H1 (cell line): ENCODE data around the gene OR7G2. TPM values are rescaled to one million over a fixed set of nuclear protein-coding genes. Genes with fewer than 3 reads are reported as not detected.

ENCODE experiments used
- CTCF ChIA-PET: fragments of 300-600 bp; sonication (Branson Sonifier 250); formaldehyde crosslinking; loops from one replicate; lab custom pipeline; 2021; ENCODE audit not compliant: partially characterized antibody; lab: Charles Lee
- POLR2A ChIA-PET: fragments of 300-600 bp; sonication (Branson Sonifier 250); formaldehyde crosslinking; loops from one replicate; lab custom pipeline; 2021; ENCODE audit warnings: inconsistent platforms; ENCODE audit not compliant: partially characterized antibody; lab: Charles Lee
- DNase-seq, 2 experiments: peaks; one replicate each; pipeline versions ENCODE4 v3.0.0 to v3.0.0-alpha.2; 2010 to 2022; ENCODE audit warnings: low spot score in 2 of 2, low read depth in 1 of 2, mixed read lengths in 1 of 2
- FAIRE-seq: peaks from 2 replicates; lab custom pipeline; 2011; peaks lifted over from hg19 to GRCh38; lab: Jason Lieb, UNC
- H2AFZ ChIP-seq: 2 replicates; pipeline ENCODE4 v1.8.1; 2012; ENCODE audit warnings: low read length, inconsistent platforms
- H2AK5ac ChIP-seq: 2 replicates; pipeline ENCODE4 v1.6.1; 2013; ENCODE audit warnings: low read depth, low read length
- H2BK120ac ChIP-seq: replicated peaks from 2 replicates; pipeline ENCODE3; 2013; ENCODE audit warnings: low read depth, low read length, inconsistent platforms
- H2BK12ac ChIP-seq: 2 replicates; pipeline ENCODE4 v1.6.1; 2013; ENCODE audit warnings: low read depth, low read length
- H2BK15ac ChIP-seq: 2 replicates; pipeline ENCODE4 v1.6.1; 2013; ENCODE audit warnings: low read length
- H2BK20ac ChIP-seq: 2 replicates; pipeline ENCODE4 v1.6.1; 2013; ENCODE audit warnings: low read length
- H2BK5ac ChIP-seq: 2 replicates; pipeline ENCODE4 v1.6.1; 2013; ENCODE audit warnings: low read depth, low read length
- H3K14ac ChIP-seq: 2 replicates; pipeline ENCODE4 v1.6.1; 2013; ENCODE audit warnings: inconsistent platforms; ENCODE audit not compliant: insufficient read length
- H3K18ac ChIP-seq: 2 replicates; pipeline ENCODE4 v1.6.1; 2013; ENCODE audit warnings: low read length; ENCODE audit errors: extremely low read depth
- H3K23ac ChIP-seq: 2 replicates; pipeline ENCODE4 v1.6.1; 2013; ENCODE audit warnings: inconsistent platforms; ENCODE audit not compliant: insufficient read length
- H3K23me2 ChIP-seq: 2 replicates; pipeline ENCODE4 v1.6.1; 2013; ENCODE audit warnings: low read depth, low read length
- H3K27ac ChIP-seq: 2 replicates; pipeline ENCODE4 v1.6.1; 2011; ENCODE audit warnings: low read depth, low read length, inconsistent platforms
- H3K27me3 ChIP-seq, 4 experiments: replicated peaks in 1 of 4; 1 replicate in 1 of 4; 2 replicates in 3 of 4; pipeline versions ENCODE4 v1.6.1 to v1.8.1; 2011 to 2013; ENCODE audit warnings: low read length in 3 of 4, mild to moderate bottlenecking in 3 of 4, inconsistent platforms in 2 of 4, mixed read lengths in 2 of 4, moderate library complexity in 1 of 4; ENCODE audit not compliant: control insufficient read depth in 3 of 4, insufficient read depth in 3 of 4; ENCODE audit errors: extremely low read depth in 1 of 4
- H3K36me3 ChIP-seq, 4 experiments: 2 replicates each; pipeline versions ENCODE4 v1.6.1 to v1.8.1; 2011 to 2013; ENCODE audit warnings: mild to moderate bottlenecking in 4 of 4, low read length in 3 of 4, moderate library complexity in 2 of 4, control low read depth in 1 of 4, inconsistent platforms in 1 of 4; ENCODE audit not compliant: insufficient read depth in 4 of 4, control insufficient read depth in 2 of 4
- H3K4ac ChIP-seq: replicated peaks from 2 replicates; pipeline ENCODE3; 2013; ENCODE audit warnings: low read length, low read depth, mixed read lengths, inconsistent platforms; ENCODE audit not compliant: insufficient read length
- H3K4me1 ChIP-seq, 4 experiments: replicated peaks in 1 of 4; 1 replicate in 1 of 4; 2 replicates in 3 of 4; pipeline versions ENCODE4 v1.6.1 to v1.8.1; 2011 to 2013; ENCODE audit warnings: low read length in 3 of 4, inconsistent platforms in 2 of 4, mixed read lengths in 1 of 4; ENCODE audit not compliant: insufficient read depth in 4 of 4, control insufficient read depth in 3 of 4
- H3K4me2 ChIP-seq, 2 experiments: 2 replicates each; pipeline versions ENCODE4 v1.6.1 to v1.8.1; 2011 to 2013; ENCODE audit warnings: low read depth in 2 of 2, low read length in 2 of 2, control low read depth in 1 of 2, inconsistent platforms in 1 of 2, mild to moderate bottlenecking in 1 of 2; ENCODE audit not compliant: insufficient read depth in 1 of 2
- H3K4me3 ChIP-seq, 4 experiments: fragments of 200-600, 300-600 bp in 1 of 4; sonication (generic), shearing (Covaris generic), sonication (Bioruptor Twin) in 1 of 4; 2 replicates each; pipeline versions ENCODE4 v1.5.1 to v1.8.1; 2011 to 2016; ENCODE audit warnings: low read length in 4 of 4, low read depth in 3 of 4, control low read depth in 2 of 4, inconsistent platforms in 2 of 4, mild to moderate bottlenecking in 2 of 4, mixed read lengths in 1 of 4, moderate library complexity in 1 of 4; ENCODE audit not compliant: insufficient read depth in 2 of 4; ENCODE audit errors: extremely low read depth in 1 of 4
- H3K56ac ChIP-seq: replicated peaks from 2 replicates; pipeline ENCODE3; 2013; ENCODE audit warnings: low read depth, mild to moderate bottlenecking, mixed read lengths, low read length, inconsistent platforms; ENCODE audit not compliant: insufficient read length
- H3K79me1 ChIP-seq: 2 replicates; pipeline ENCODE4 v1.6.1; 2013; ENCODE audit warnings: low read depth, low read length, control low read depth
- H3K79me2 ChIP-seq, 2 experiments: 2 replicates each; pipeline versions ENCODE4 v1.6.1 to v1.8.1; 2012 to 2013; ENCODE audit warnings: low read length in 2 of 2, mild to moderate bottlenecking in 2 of 2, inconsistent platforms in 1 of 2; ENCODE audit not compliant: insufficient read depth in 2 of 2, control insufficient read depth in 1 of 2
- H3K9ac ChIP-seq, 4 experiments: replicated peaks in 1 of 4; 1 replicate in 1 of 4; 2 replicates in 3 of 4; pipeline versions ENCODE4 v1.6.1 to v1.8.1; 2011 to 2013; ENCODE audit warnings: low read depth in 3 of 4, low read length in 3 of 4, control low read depth in 2 of 4, mild to moderate bottlenecking in 2 of 4, moderate library complexity in 2 of 4, inconsistent platforms in 1 of 4; ENCODE audit errors: extremely low read depth in 1 of 4
- H3K9me3 ChIP-seq, 2 experiments: 2 replicates each; pipeline versions ENCODE4 v1.6.1 to v1.8.1; 2012 to 2013; ENCODE audit warnings: mild to moderate bottlenecking in 2 of 2, moderate library complexity in 2 of 2, control low read depth in 1 of 2, inconsistent platforms in 1 of 2, low read depth in 1 of 2, low read length in 1 of 2, mixed read lengths in 1 of 2; ENCODE audit not compliant: insufficient read depth in 2 of 2
- H4K20me1 ChIP-seq, 2 experiments: replicated peaks in 1 of 2; 2 replicates each; pipeline versions ENCODE3 to v1.8.1; 2011 to 2013; ENCODE audit warnings: inconsistent platforms in 2 of 2, low read length in 2 of 2, mild to moderate bottlenecking in 1 of 2; ENCODE audit not compliant: insufficient read depth in 2 of 2, control insufficient read depth in 1 of 2
- H4K5ac ChIP-seq: 2 replicates; pipeline ENCODE4 v1.6.1; 2013; ENCODE audit warnings: low read length, low read depth, mixed read lengths, inconsistent platforms; ENCODE audit not compliant: insufficient read length
- H4K8ac ChIP-seq: 2 replicates; pipeline ENCODE4 v1.8.0; 2013; ENCODE audit warnings: mild to moderate bottlenecking, moderate library complexity, low read length, inconsistent platforms; ENCODE audit not compliant: insufficient read depth; ENCODE audit errors: extremely low read depth
- H4K91ac ChIP-seq: replicated peaks from 2 replicates; pipeline ENCODE3; 2013; ENCODE audit warnings: low read length, mixed read lengths, inconsistent platforms; ENCODE audit not compliant: insufficient read length
- CEBPB ChIP-seq: IDR thresholded peaks from 2 replicates; pipeline ENCODE4 v1.6.1; 2012; ENCODE audit warnings: low read depth, low read length
- CHD1 ChIP-seq: IDR thresholded peaks from 2 replicates; pipeline ENCODE4 v1.6.1; 2012; ENCODE audit warnings: low read depth, low read length, improper control_type of control experiment
- CHD2 ChIP-seq: IDR thresholded peaks from 2 replicates; pipeline ENCODE4 v1.6.1; 2012; ENCODE audit warnings: low read length, improper control_type of control experiment
- GABPA ChIP-seq: IDR thresholded peaks from 2 replicates; pipeline ENCODE4 v1.6.1; 2011; ENCODE audit warnings: mild to moderate bottlenecking, low read length, moderate library complexity, borderline replicate concordance; ENCODE audit not compliant: insufficient read depth
- HDAC6 ChIP-seq: IDR thresholded peaks from one replicate; pipeline ENCODE4 v1.7.1; 2012; ENCODE audit warnings: low read depth, mild to moderate bottlenecking, inconsistent platforms, low read length, moderate library complexity
- JUND ChIP-seq: IDR thresholded peaks from 2 replicates; pipeline ENCODE4 v1.6.1; 2011; ENCODE audit warnings: mild to moderate bottlenecking, improper control_type of control experiment, low read length
- KDM4A ChIP-seq: IDR thresholded peaks from one replicate; pipeline ENCODE4 v1.7.1; 2012; ENCODE audit warnings: low read depth, mild to moderate bottlenecking, moderate library complexity, low read length, inconsistent platforms; ENCODE audit not compliant: severe bottlenecking
- KDM5A ChIP-seq: fragments of 200-600 bp; IDR thresholded peaks from 2 replicates; pipeline ENCODE4 v1.7.1; 2012; ENCODE audit warnings: mild to moderate bottlenecking, low read length, inconsistent platforms, mixed read lengths
- MAFK ChIP-seq: IDR thresholded peaks from 2 replicates; pipeline ENCODE4 v1.6.1; 2012; ENCODE audit warnings: low read depth, mild to moderate bottlenecking, improper control_type of control experiment, low read length
- POU5F1 ChIP-seq: IDR thresholded peaks from 2 replicates; pipeline ENCODE4 v1.6.1; 2011; ENCODE audit warnings: low read depth, mild to moderate bottlenecking, low read length, moderate library complexity
- RFX5 ChIP-seq: IDR thresholded peaks from 2 replicates; pipeline ENCODE4 v1.6.1; 2011; ENCODE audit warnings: low read depth, low read length, improper control_type of control experiment, borderline replicate concordance
- SP1 ChIP-seq: IDR thresholded peaks from 2 replicates; pipeline ENCODE4 v1.6.1; 2011; ENCODE audit warnings: low read depth, low read length
- YY1 ChIP-seq: IDR thresholded peaks from 2 replicates; pipeline ENCODE4 v1.6.1; 2011; ENCODE audit warnings: low read depth, mild to moderate bottlenecking, low read length
- WGBS, 2 experiments: shearing (Covaris generic) in 1 of 2; methylation state at CpG; one replicate each; pipeline versions ENCODE4 v1.1.6 to v1.1.7; 2013 to 2015; ENCODE audit warnings: low lambda C conversion rate in 2 of 2, mixed read lengths in 2 of 2, inconsistent platforms in 1 of 2, low coverage in 1 of 2, missing lambda C conversion rate in 1 of 2; ENCODE audit not compliant: insufficient replicate concordance in 2 of 2, insufficient coverage in 1 of 2, insufficient read length in 1 of 2; ENCODE audit errors: extremely low coverage in 1 of 2, missing lambda C conversion rate in 1 of 2; 5-methylcytosine and 5-hydroxymethylcytosine counted together
- polyA plus RNA-seq, 7 experiments: library from polyadenylated mRNA; depleted of rRNA in 3 of 7; stranded (reverse) in 5 of 7; unstranded in 2 of 7; fragments of >200 nt in 5 of 7; fragments of 200-250 nt in 2 of 7; gene quantifications; 1 replicate in 5 of 7; 2 replicates in 1 of 7; 4 replicates in 1 of 7; pipeline versions ENCODE4 v1.2.1 to v1.2.3, GENCODE V29; 2011 to 2013; ENCODE audit warnings: missing spikeins in 2 of 7, mixed read lengths in 2 of 7
- total RNA-seq: library from RNA; stranded (reverse); fragmentation: NEBNext Ultra II Directional; extraction: Animal tissue kit (Norgen Biotek cat#: 25700); gene quantifications from 2 replicates; pipeline ENCODE4 v1.2.1, GENCODE V29; 2021

The OR7G2 gene
- total and polyA plus RNA-seq, 2 of the 8 experiments (the other 6 are each of a cell fraction or from before 2014, with no cell fraction given): not detected

DNA sequence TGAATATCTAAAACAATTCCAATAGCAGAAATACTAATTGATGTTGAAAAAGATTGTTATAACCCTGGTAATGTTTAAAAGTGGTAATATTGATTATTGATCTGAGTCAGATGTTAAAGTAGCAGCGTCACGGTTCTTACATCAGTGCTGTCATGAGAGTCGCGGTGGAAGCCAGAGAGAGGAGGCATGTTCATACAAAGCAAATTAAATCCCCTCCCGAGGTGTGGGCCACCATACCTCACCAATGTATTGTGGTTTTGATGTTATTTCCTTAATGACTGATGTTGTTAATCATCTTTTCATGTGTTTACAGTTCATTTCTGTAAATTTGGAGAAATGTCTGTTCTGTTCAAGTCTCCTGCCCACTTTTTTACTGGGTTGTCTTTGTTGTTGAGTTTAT lies 44.1 kb upstream of the OR7G2 start:
- H2AK5ac ChIP-seq: no peak overlapping the region
- ChIA-PET CTCF (no interaction called here), POLR2A (no interaction called here)
- H2BK12ac ChIP-seq: no peak overlapping the region
- no peak overlapping the region for H4K5ac ChIP-seq
- no peak for TF ChIP-seq GABPA
- no peak for TF ChIP-seq CHD2
- TF ChIP-seq HDAC6: no peak
- no peak for TF ChIP-seq JUND
- no peak for TF ChIP-seq MAFK
- TF ChIP-seq RFX5: no peak
- no peak for TF ChIP-seq KDM4A
- TF ChIP-seq CEBPB: no peak
- TF ChIP-seq SP1: no peak
- TF ChIP-seq POU5F1: no peak
- no peak for TF ChIP-seq KDM5A
- no peak for TF ChIP-seq CHD1
- no peak for TF ChIP-seq YY1
- no peak overlapping the region for H3K9ac ChIP-seq
- H3K27ac ChIP-seq: no peak overlapping the region
- 91% methylated on average over 5 of the region's 5 CpGs; no CpG with 5 or more reads in 1 of the 2 experiments for WGBS, 2 experiments
- H3K18ac ChIP-seq: no peak overlapping the region
- no peaks in the 10 kb centered on the region for H3K23me2 ChIP-seq
- H3K4me2 ChIP-seq: no peak overlapping the region
- H3K79me2 ChIP-seq: peaks cover 67 to 99% of the 10 kb centered on the region in 2 experiments
- no peak overlapping the region for H3K56ac ChIP-seq
- peaks cover 0 to 14% of the 10 kb centered on the region in 2 experiments for H4K20me1 ChIP-seq
- peaks cover 4 to 54% (median 19%) of the 10 kb centered on the region in 4 experiments; a peak in 7 of 8 replicates for H3K36me3 ChIP-seq
- H3K4me1 ChIP-seq: no peaks in the 10 kb centered on the region
- DNase-seq: no peak
- peaks cover 17% of the 10 kb centered on the region for H3K79me1 ChIP-seq
- peaks cover 23 to 40% of the 10 kb centered on the region in 2 experiments for H3K9me3 ChIP-seq
- no peak overlapping the region for H2AFZ ChIP-seq
- H2BK15ac ChIP-seq: no peak overlapping the region
- H2BK20ac ChIP-seq: no peak overlapping the region
- H3K14ac ChIP-seq: no peak overlapping the region
- no peak overlapping the region for H3K23ac ChIP-seq
- no peak overlapping the region for H3K4me3 ChIP-seq
- no peak overlapping the region for H4K8ac ChIP-seq
- H3K4ac ChIP-seq: no peak overlapping the region
- no peak overlapping the region for H2BK5ac ChIP-seq
- H2BK120ac ChIP-seq: no peak overlapping the region
- no peak overlapping the region for H4K91ac ChIP-seq
- H3K27me3 ChIP-seq: no peaks in the 10 kb centered on the region
- FAIRE-seq: no peak
